ENCODE results near the gene NEUROG2.

DNA sequence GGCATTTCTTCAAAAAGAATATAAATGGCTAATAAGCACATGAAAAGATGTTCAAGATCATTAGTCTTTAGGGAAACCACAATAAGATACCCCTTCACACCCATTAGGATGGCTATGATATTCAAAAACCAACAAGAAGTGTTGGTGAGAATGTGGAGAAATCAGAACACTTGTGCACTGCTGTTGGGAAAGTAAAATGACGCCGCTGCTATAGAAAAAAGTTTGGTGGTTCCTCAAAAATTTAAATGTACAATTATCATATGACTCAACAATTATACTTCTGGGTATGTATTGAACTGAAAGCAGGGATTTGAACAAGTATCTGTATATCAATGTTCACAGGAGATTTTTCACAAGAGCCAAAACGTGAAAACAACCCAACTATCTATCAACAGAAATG is 29.4 kb upstream of the NEUROG2 start:
- TF ChIP-seq, protein P1, sequence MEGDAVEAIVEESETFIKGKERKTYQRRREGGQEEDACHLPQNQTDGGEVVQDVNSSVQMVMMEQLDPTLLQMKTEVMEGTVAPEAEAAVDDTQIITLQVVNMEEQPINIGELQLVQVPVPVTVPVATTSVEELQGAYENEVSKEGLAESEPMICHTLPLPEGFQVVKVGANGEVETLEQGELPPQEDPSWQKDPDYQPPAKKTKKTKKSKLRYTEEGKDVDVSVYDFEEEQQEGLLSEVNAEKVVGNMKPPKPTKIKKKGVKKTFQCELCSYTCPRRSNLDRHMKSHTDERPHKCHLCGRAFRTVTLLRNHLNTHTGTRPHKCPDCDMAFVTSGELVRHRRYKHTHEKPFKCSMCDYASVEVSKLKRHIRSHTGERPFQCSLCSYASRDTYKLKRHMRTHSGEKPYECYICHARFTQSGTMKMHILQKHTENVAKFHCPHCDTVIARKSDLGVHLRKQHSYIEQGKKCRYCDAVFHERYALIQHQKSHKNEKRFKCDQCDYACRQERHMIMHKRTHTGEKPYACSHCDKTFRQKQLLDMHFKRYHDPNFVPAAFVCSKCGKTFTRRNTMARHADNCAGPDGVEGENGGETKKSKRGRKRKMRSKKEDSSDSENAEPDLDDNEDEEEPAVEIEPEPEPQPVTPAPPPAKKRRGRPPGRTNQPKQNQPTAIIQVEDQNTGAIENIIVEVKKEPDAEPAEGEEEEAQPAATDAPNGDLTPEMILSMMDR (optimal IDR thresholded peaks at IDR 0.05 in 1 of 3, IDR thresholded peaks at IDR 0.05 in 1 of 3, conservative IDR thresholded peaks at IDR 0.05 in 1 of 3; ENCODE audit: extremely low read depth in 1 of 3, insufficient read depth in 2 of 3, low read length in 3 of 3) = no peak
- TF ChIP-seq EZH2 (IDR thresholded peaks at IDR 0.05; ENCODE audit: low read length) = no peak

All from keratinocyte (primary cell).